ENCODE results near the gene EGR1. TPM values are rescaled to one million over a fixed set of nuclear protein-coding genes. Genes with fewer than 3 reads are reported as not detected.

EGR1 gene
- total RNA-seq, 1 donor from 2014 or later: 119 TPM

DNA sequence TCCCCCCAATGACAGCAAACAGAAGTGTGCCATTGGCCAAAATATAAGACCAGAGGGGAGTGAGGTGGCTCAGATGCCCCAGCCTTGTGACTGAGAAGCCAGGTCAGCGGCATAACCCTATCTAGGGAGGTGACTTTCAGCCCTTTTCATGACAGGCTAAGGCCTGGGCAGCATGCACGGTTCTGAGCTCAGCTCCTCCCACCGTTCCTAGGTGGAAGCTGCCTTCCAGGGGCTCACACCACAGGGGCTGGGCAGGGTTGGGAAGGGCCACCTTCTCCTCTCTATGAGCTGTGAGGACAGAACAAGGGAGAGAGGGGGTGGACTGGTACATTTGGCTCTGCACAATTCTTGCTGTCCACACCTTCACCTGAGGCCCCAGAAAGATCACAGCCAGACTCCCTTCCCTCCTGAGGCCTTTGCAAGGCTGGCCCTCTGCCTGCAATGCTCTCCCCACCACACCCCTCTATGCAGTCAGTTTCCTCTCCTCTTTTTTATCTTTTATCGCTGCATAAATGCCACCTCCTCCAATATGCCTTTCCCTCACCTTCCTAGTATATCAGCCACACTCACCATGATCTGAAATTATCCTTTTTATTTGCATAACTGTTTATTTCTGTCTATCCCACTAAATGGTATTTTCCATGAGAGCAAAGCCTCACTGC is 5.1 kb upstream of the EGR1 start:
- Histone ChIP-seq H3K36me3 (no peaks in the 10 kb centered on the region), H3K9me3 (no peaks in the 10 kb centered on the region), H3K4me3 (no peak overlapping the region), H3K4me1 (peaks cover 6% of the 10 kb centered on the region), H3K27ac (no peak overlapping the region), H3K27me3 (no peaks in the 10 kb centered on the region)
- DNase-seq (ENCODE audit: extremely low spot score in 2 of 2): no peak
- intact Hi-C loops (cut with DNase I): no loop called here
- TF ChIP-seq POLR2A (IDR thresholded peaks at IDR 0.05): no peak
- no peak for TF ChIP-seq POLR2AphosphoS5 (IDR thresholded peaks at IDR 0.05; ENCODE audit: insufficient read depth in 1 of 2, low read depth in 1 of 2)
- TF ChIP-seq, protein P1, sequence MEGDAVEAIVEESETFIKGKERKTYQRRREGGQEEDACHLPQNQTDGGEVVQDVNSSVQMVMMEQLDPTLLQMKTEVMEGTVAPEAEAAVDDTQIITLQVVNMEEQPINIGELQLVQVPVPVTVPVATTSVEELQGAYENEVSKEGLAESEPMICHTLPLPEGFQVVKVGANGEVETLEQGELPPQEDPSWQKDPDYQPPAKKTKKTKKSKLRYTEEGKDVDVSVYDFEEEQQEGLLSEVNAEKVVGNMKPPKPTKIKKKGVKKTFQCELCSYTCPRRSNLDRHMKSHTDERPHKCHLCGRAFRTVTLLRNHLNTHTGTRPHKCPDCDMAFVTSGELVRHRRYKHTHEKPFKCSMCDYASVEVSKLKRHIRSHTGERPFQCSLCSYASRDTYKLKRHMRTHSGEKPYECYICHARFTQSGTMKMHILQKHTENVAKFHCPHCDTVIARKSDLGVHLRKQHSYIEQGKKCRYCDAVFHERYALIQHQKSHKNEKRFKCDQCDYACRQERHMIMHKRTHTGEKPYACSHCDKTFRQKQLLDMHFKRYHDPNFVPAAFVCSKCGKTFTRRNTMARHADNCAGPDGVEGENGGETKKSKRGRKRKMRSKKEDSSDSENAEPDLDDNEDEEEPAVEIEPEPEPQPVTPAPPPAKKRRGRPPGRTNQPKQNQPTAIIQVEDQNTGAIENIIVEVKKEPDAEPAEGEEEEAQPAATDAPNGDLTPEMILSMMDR (IDR thresholded peaks at IDR 0.05): no peak

GRCh38 chr5:138461343-138462125 is 3.7 kb upstream of the EGR1 start:
- no peak overlapping the region for H3K27ac ChIP-seq
- peaks cover 16% of the 10 kb centered on the region for H3K4me1 ChIP-seq
- no peaks in the 10 kb centered on the region for H3K9me3 ChIP-seq
- H3K4me3 ChIP-seq: no peak overlapping the region
- H3K27me3 ChIP-seq: no peaks in the 10 kb centered on the region
- TF ChIP-seq POLR2AphosphoS5 (IDR thresholded peaks at IDR 0.05; ENCODE audit: insufficient read depth in 1 of 2, low read depth in 1 of 2): peak in 1 of 2 donors; percentile 60
- no peak for TF ChIP-seq POLR2A (IDR thresholded peaks at IDR 0.05)
- TF ChIP-seq, protein P1 (IDR thresholded peaks at IDR 0.05): peak in 1 of 3 experiments; percentile 2
- intact Hi-C loops (cut with DNase I): no loop called here
- peak in 1 of 2 donors; percentile 80 for DNase-seq (ENCODE audit: extremely low spot score in 2 of 2)
- no peaks in the 10 kb centered on the region for H3K36me3 ChIP-seq

GRCh38 chr5:138463419-138464007 is 1.8 kb upstream of the EGR1 start:
- peaks cover 32% of the 10 kb centered on the region for H3K4me1 ChIP-seq
- TF ChIP-seq POLR2A (IDR thresholded peaks at IDR 0.05) (no peak), POLR2AphosphoS5 (IDR thresholded peaks at IDR 0.05; ENCODE audit: insufficient read depth in 1 of 2, low read depth in 1 of 2) (no peak)
- TF ChIP-seq, protein P1 (IDR thresholded peaks at IDR 0.05): no peak

DNA sequence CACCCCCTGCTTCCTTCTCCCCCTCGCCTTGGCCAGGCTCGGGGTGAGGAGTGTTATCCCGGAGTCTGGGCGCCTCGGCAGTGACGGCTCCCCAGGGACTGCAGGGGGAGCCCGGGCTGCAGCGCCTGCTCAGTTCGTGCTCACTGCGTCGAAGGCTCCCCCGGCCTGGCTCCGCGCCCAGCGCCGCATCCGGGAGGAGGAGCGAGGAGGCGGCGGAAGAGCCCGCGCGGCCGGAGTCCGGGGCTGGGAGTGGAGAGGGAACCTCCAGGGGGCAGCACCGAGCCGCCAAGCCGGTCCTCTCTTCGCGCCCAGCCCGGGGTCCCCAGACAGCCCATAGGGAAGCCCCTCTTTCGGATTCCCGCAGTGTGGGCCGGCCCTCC is 1.3 kb upstream of the EGR1 start:
- TF ChIP-seq, protein P1 (IDR thresholded peaks at IDR 0.05): peak; percentile 52 to 87 (median 69)
- peak in 1 of 2 donors; percentile 75 for TF ChIP-seq POLR2A (IDR thresholded peaks at IDR 0.05)
- peak; percentile 92 to 95 for TF ChIP-seq POLR2AphosphoS5 (IDR thresholded peaks at IDR 0.05; ENCODE audit: insufficient read depth in 1 of 2, low read depth in 1 of 2)

More at GRCh38 chr5:138463419-138464007, 1.8 kb upstream of the EGR1 start:
- H3K4me3 ChIP-seq: peak overlapping the region; percentile 75 to 86
- H3K9me3 ChIP-seq: no peaks in the 10 kb centered on the region
- no peaks in the 10 kb centered on the region for H3K36me3 ChIP-seq
- no peak for DNase-seq (ENCODE audit: extremely low spot score in 2 of 2)
- intact Hi-C loops (cut with DNase I): no loop called here
- no peaks in the 10 kb centered on the region for H3K27me3 ChIP-seq
- peak overlapping the region; percentile 99 for H3K27ac ChIP-seq

More for the DNA sequence above, 1.3 kb upstream of the EGR1 start:
- intact Hi-C loops (cut with DNase I): no loop called here
- DNase-seq (ENCODE audit: extremely low spot score in 2 of 2): peak in 1 of 2 donors; percentile 95
- H3K9me3 ChIP-seq: no peaks in the 10 kb centered on the region
- no peaks in the 10 kb centered on the region for H3K27me3 ChIP-seq
- H3K4me1 ChIP-seq: peaks cover 32% of the 10 kb centered on the region
- peak overlapping the region; percentile 75 to 86 for H3K4me3 ChIP-seq
- H3K27ac ChIP-seq: peak overlapping the region; percentile 99
- no peaks in the 10 kb centered on the region for H3K36me3 ChIP-seq
